IPS-11a (cell line): Measurements from ENCODE around the gene NUDT3.

Experiments
- H3K4me3 ChIP-seq: one replicate; pipeline ENCODE4 v1.5.1; 2013; ENCODE audit warnings: low read depth, low read length, control low read depth

The NUDT3 gene

DNA sequence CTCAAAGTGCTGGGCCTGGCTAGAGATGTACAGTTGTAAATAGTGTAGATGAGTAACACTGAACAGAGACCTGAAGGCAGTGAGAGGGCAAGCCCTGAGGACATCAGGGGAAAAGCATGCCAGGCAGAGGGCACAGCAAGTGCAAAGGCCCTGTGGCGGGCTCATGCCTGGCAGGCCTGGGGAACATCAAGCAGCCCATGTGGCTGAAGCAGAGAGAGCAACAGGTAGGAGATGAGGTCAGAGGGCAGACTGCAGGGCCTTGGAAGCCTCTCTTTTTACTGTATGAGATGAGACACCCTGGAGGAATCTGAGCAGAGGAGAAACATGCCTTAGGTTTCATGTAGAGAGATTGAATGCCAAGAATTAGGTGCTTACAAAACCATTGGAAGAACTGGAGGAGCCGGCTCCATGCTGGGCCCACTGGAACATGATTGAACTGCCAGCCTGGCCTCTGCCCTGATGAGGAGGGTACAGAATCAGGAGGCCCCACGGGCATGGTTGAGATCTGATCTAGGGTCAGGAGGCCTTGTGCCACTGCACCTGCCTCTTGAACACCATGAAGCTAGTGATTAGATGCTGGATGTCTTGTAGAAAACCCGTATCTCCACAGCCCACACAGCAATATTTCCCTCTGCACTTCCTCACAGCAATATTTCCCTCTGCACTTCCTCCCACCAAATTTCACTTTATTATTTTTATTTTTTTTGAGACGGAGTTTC is 161.7 kb downstream of the NUDT3 start:
- H3K4me3 ChIP-seq: no peak overlapping the region

DNA sequence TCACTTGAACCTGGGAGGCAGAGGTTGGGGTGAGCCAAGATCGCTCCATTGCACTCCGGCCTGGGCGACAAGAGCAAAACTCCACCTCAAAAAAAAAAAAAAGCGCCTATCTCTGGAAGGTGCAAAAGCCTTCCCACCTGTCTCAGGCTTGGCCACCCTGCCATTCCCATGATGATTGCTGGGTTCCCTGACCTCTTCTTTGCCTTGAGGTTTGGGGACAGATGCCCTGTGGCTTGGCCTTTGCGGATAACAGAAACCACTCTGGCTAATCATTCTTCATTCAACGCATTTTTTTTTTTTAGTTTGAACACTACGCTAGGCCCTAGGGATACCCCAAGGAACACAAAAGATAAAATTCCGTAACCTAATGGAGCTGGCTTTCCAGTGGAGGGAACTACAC is 162.6 kb downstream of the NUDT3 start:
- H3K4me3 ChIP-seq: no peak overlapping the region
